NCI-H69 (cell line): ENCODE measurements around the gene CHST15.
A peak's percentile ranks its signal among the peaks of the same experiment; 100 is the strongest.

Experiments
- DNase-seq: peaks from one replicate; lab custom pipeline; 2025; lab: John Stamatoyannopoulos, UW

CHST15 gene

DNA sequence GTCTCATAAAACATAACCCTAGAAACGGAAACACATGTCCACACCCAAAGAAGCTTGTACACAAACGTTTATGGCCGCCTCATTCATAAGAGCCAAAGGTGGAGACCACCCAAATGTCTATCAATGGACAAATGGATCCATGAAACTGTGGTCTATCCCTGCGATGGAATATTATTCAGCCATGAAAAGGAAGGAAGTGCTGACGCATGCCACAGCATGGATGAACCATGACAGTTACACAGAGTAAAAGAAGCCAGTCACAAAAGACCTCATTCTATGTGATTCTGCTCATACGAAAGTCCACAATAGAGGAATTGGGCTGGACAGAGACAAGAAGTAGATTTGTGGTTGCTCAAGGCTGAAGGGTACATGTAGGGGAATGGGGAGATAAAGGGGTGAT lies 10.8 kb downstream of the CHST15 start:
- no peak for DNase-seq

DNA sequence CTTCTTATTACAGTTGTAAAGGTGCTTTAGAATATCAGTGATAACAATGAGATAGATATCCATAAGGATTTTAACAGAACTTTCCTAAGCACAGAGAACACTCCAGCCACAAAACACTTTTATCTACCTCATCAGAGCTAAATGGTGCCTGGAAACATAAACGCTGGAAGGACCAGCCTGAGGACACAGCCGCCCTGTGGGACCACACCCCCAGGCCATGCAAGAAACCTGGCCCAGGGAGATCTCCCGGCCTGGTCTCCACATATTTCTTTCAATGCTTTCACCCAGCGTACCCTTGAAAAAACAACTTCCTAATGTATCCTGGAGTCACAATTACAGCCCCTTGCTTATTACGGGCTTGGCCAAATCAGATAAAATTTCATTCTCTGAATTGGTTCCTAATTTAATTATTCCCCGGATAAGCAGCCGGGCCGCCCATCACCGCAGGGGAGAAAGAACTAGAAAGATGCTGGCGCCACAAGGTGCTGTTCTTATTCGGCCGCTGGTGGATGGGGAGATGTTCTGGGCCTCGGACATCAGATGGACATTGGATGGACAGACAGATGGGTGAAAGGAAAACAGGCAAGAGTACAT lies 11.8 kb downstream of the CHST15 start:
- DNase-seq, result no peak

- no peak for DNase-seq
Observed at GRCh38 chr10:124079864-124080263, 13.5 kb downstream of the CHST15 start.

GRCh38 chr10:124078714-124079113 lies 14.7 kb downstream of the CHST15 start:
- no peak for DNase-seq

DNA sequence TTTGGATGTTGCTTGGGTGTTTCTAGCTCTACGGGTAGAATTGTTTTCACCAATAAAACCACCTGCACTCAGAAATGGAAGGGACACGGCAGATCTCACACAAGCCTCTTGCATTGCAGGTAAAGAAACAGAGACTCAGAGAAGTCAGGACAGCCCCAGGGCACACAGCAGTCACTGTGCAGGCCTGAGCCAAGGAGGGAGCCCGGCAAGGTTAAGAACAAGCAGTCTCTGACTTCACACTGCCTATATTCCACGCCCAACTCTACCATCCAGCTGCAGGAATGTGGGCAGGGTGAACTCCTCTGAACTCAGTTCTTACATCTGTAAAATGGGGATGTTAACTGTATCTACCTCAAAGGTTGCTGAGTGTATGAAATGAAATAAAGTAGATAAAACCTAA lies 15.4 kb downstream of the CHST15 start:
- no peak for DNase-seq

GRCh38 chr10:124077208-124077993 lies 16.0 kb downstream of the CHST15 start:
- DNase-seq, result peak; percentile 52

GRCh38 chr10:124076148-124076733 lies 17.2 kb downstream of the CHST15 start:
- no peak for DNase-seq

GRCh38 chr10:124075231-124075955 lies 18.0 kb downstream of the CHST15 start:
- no peak for DNase-seq

DNA sequence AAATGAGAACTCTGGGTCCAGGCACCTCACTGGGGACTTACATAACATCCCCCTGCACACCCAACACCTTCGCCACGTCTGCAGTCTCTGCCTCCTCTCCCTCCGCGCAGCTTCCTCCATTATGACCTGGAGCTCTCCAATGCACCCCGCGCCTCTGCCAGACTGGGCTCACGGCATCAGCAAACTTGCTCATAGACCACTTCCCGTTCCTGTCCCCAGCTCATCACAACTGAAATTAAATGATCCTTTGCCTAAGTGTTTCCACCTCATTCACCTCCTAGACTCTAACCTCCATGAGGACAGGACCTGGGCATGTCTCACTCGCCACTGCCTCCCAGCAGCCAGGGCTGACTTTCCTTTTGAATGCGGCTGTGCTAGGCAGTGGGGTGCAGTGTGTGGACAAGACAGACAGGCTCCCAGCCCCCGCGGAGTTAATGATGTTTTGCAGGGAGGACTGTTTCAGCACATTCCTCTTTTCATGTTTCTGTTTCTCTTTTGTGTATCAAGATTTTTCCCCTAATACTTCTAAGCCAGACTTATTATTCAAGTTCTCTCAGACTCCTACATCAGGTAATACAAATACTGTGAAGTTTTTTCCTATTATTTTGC lies 18.8 kb downstream of the CHST15 start:
- DNase-seq, result no peak

DNA sequence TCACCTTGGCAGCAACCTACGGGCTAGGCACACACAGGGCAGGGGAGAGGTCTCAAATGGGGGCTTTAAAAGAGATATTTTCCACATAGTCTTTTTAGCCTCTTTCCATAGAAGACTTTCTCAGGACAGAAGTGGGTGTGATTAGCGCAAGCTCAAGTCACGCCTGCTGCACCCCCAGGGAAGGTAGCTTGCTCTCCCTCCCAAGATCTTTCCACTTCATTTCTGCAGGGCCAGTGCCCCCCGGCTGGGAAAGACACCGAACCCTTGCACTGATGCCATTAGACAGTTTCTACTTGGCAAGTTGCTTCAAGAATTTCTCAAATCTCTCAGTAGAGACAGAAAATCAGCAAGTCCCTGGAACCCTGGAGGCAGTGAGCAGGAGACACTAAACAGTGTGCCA lies 19.4 kb downstream of the CHST15 start:
- no peak for DNase-seq

DNA sequence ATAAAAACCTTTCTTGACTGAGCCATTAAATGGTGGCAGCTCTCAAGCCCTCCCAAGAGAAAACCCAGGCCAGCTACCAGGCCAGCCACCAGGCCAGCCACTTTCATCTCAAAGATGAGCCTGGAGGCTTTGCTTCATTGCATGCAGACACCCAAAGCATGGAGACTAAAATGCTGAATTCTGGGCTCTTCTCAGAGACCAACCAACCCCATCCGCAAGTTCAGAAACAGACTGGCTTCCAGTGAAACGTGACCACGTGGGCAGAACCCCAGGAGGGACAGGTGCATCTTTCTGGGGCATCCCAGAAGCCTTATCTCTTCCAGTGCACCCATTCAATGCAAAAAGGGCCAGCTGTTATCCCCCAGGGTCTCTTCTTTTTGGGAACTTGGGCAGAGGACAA lies 20.9 kb downstream of the CHST15 start:
- no peak for DNase-seq

DNA sequence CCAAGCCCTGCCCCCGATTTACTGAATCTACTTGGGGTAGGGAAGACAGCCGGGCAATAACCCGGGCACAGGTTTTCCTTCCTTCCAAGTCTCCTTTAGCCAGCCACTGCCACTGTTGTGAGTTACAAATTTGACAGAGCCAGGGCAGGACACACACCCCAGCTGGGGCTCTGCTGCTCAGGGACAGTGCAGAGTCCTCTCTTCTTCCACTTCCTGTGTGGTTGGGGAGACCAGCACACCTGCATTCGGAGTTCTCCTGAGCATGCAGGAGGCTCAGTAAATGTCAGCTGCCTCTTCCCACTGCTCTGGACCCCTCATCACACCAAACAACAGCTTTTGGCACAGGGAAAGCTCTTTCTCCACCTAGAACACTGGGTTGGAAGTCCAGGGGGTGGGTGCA lies 21.3 kb downstream of the CHST15 start:
- DNase-seq, result no peak

DNA sequence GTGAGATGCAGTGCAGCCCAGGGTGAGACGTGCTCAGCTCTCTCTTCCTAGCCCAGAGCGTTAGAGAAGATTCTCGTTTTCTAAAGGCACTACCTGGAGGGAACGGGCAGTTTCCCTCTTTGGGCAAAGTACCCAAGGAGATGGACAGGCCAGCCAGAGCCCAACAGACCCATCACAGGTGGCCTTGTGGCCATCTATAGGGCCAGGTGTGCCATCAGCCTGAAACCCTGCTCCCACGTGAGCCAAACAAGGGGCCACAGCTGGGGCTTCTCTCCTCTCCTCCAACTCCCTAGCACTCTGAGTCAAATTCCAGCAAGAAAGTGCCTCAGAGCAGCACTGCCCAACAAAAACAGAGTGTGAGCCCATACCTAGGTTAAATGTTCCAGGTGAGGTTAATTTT lies 22.3 kb downstream of the CHST15 start:
- no peak for DNase-seq

DNA sequence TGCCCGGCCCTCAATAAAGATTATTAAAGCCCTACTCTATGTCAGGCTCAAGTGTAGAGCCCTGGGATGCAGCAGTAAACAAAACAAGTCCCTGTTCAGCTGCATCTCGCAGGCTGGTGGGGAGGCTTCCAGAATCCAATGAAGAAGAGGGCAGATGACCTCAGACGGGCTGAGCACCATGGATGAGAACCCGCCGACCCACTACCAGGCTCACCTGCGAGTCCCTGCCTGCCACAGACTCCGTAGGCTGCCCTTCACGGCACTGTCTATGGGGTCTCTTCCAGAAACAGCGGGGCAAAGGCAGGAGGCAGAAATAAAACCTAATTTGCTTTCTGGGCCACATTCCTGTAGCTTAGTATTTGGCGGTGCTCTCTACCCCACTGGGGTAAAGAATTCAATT lies 22.7 kb downstream of the CHST15 start:
- DNase-seq, result no peak

GRCh38 chr10:124069341-124070264 lies 23.8 kb downstream of the CHST15 start:
- DNase-seq, result no peak

DNA sequence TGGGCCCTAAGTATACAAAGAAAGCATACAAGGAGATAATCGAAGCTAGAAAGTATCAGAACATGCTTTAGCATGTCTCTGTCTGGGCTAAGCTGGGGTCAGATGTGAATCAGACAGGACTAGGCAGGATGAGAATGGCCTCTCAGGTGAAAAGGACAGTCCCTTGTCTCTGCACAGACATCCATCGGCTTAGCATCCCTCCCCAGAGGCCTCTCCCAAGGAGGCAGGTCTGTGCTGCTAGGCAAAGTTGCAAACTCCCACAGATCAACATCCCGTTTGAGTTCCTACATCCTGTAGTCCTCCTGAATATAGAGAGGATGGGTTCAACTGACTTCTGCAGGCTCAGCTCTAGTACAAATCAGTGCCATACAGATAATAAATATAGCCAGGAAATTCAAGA lies 24.5 kb downstream of the CHST15 start:
- no peak for DNase-seq

- DNase-seq, result no peak
Observed at GRCh38 chr10:124067825-124068400, 25.5 kb downstream of the CHST15 start.

- no peak for DNase-seq
Observed at GRCh38 chr10:124066781-124067714, 26.4 kb downstream of the CHST15 start.

DNA sequence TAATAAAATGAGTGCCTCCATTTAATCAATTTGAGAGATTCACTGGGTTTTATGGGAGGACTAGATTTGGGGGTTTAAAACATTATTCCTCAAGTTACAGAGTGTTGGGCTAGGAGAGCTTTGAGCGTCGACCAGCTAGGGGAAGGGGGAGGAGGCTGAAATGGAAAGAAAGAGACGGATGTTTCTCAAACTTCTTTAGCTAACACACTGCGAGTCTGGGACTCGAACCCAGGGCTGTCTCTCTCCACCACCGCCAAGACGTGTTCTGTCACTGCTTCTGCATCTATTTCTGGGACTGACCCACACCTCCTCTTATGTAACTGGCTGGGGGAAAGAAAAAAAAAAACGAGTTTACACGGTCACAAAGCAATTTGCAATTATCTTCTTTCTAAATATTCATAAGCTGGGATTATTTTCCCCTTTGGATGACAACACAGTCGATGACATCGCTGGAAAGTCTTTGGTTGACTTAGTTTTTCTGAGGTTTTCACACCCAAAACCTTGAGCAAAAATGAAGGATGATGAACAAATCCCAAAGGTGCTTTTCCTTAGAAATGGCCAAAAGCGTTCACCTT lies 27.2 kb downstream of the CHST15 start:
- DNase-seq, result no peak
